A549 (cell line): Measurements from ENCODE around the gene EPN1. TPM values are rescaled to one million over a fixed set of nuclear protein-coding genes. Genes with fewer than 3 reads are reported as not detected.
A peak's percentile ranks its signal among the peaks of the same experiment; 100 is the strongest.

Experiments used
- ATAC-seq, 2 experiments: fragments of 200-7000 bp in 1 of 2; fragments of >200 bp in 1 of 2; cut with Nextera tagmentation in 1 of 2; cut with Tn5 transposase in 1 of 2; 3 replicates each; pipeline versions ENCODE4 v1.8.0 to v1.9.1; 2018 to 2020; ENCODE audit warnings: mild to moderate bottlenecking in 1 of 2, moderate library complexity in 1 of 2
- CTCF ChIA-PET: fragments of 300-600 bp; sonication (Branson Sonifier 250); formaldehyde crosslinking; extraction: SDS; loops from one replicate; lab custom pipeline; 2021; ENCODE audit warnings: antibody characterized with exemption, inconsistent platforms; lab: Yijun Ruan, JAX
- POLR2A ChIA-PET: fragments of 350-600 bp; formaldehyde crosslinking; extraction: SDS; loops from one replicate; lab custom pipeline; 2021; ENCODE audit warnings: antibody characterized with exemption, inconsistent platforms; lab: Yijun Ruan, JAX
- DNase-seq, 2 experiments: peaks; one replicate each; pipeline versions ENCODE4 v3.0.0 to v3.0.0-alpha.2; 2011 to 2016; ENCODE audit warnings: low read depth in 1 of 2, low spot score in 1 of 2
- FAIRE-seq: peaks from 2 replicates; lab custom pipeline; 2011; peaks lifted over from hg19 to GRCh38; lab: Jason Lieb, UNC
- H3K27ac ChIP-seq, 2 experiments: fragments of >200 bp; sonication (Bioruptor Twin); formaldehyde crosslinking; 3 replicates each; pipeline ENCODE4 v1.5.1; 2016 to 2017
- H3K4me1 ChIP-seq: fragments of >200 bp; sonication (Bioruptor Twin); formaldehyde crosslinking; 3 replicates; pipeline ENCODE4 v1.6.1; 2016
- H3K4me2 ChIP-seq: fragments of >200 bp; sonication (Bioruptor Twin); formaldehyde crosslinking; 3 replicates; pipeline ENCODE4 v1.6.1; 2016
- H3K4me3 ChIP-seq: fragments of >200 bp; sonication (Bioruptor Twin); formaldehyde crosslinking; 3 replicates; pipeline ENCODE4 v1.5.1; 2016
- H3K9me3 ChIP-seq: fragments of >200 bp; sonication (Bioruptor Twin); formaldehyde crosslinking; 3 replicates; pipeline ENCODE4 v1.6.1; 2016
- ATOH8 ChIP-seq: fragments of 250-450 bp; sonication (Bioruptor Pico); IDR thresholded peaks from 2 replicates; pipeline ENCODE4 v1.5.0; 2020; ENCODE audit warnings: low read depth, mild to moderate bottlenecking, moderate library complexity
- BCL3 ChIP-seq: fragments of >200 bp; sonication (Bioruptor Twin); formaldehyde crosslinking; IDR thresholded peaks from 3 replicates; pipeline ENCODE4 v1.6.1; 2016
- CBX2 ChIP-seq: fragments of 200-600 bp; sonication (generic); IDR thresholded peaks from 2 replicates; pipeline ENCODE4 v1.6.1; 2016; ENCODE audit warnings: low read depth, mild to moderate bottlenecking, borderline replicate concordance
- CBX8 ChIP-seq: fragments of 200-600 bp; sonication (generic); IDR thresholded peaks from 2 replicates; pipeline ENCODE4 v1.6.1; 2016
- CEBPB ChIP-seq, 2 experiments: fragments of >200 bp in 1 of 2; sonication (Bioruptor Twin) in 1 of 2; formaldehyde crosslinking in 1 of 2; IDR thresholded peaks; 2 replicates each; pipeline ENCODE4 v1.6.1; 2012 to 2016
- CHD2 ChIP-seq: fragments of 150-350 bp; IDR thresholded peaks from 2 replicates; pipeline ENCODE4 v1.6.1; 2014; ENCODE audit warnings: low read length; ENCODE audit not compliant: partially characterized antibody
- E2F6 ChIP-seq: IDR thresholded peaks from 2 replicates; pipeline ENCODE4 v1.6.1; 2012; ENCODE audit warnings: low read depth, borderline replicate concordance
- EHF ChIP-seq: fragments of 250-450 bp; sonication (Bioruptor Pico); IDR thresholded peaks from 2 replicates; pipeline ENCODE4 v1.5.0; 2020; ENCODE audit warnings: mild to moderate bottlenecking
- EHMT2 ChIP-seq: fragments of 200-600 bp; sonication (generic); IDR thresholded peaks from 2 replicates; pipeline ENCODE4 v1.6.1; 2016; ENCODE audit warnings: antibody characterized with exemption, low read depth, mild to moderate bottlenecking, moderate library complexity
- FOSB ChIP-seq: fragments of 250-450 bp; sonication (Bioruptor Pico); IDR thresholded peaks from 2 replicates; pipeline ENCODE4 v1.5.0; 2020; ENCODE audit warnings: mild to moderate bottlenecking, moderate library complexity
- GATA3 ChIP-seq: IDR thresholded peaks from 2 replicates; pipeline ENCODE4 v1.6.1; 2012; ENCODE audit warnings: borderline replicate concordance
- HES2 ChIP-seq: fragments of >200 bp; sonication (Bioruptor Twin); formaldehyde crosslinking; IDR thresholded peaks from 2 replicates; pipeline ENCODE4 v1.6.1; 2016
- HMGXB4 ChIP-seq: fragments of 250-450 bp; sonication (Bioruptor Pico); IDR thresholded peaks from 2 replicates; pipeline ENCODE4 v1.5.0; 2021; ENCODE audit warnings: mild to moderate bottlenecking, moderate library complexity, borderline replicate concordance
- HOXB13 ChIP-seq: fragments of 250-450 bp; sonication (Bioruptor Pico); IDR thresholded peaks from 2 replicates; pipeline ENCODE4 v1.5.0; 2020; ENCODE audit warnings: low read depth, mild to moderate bottlenecking, moderate library complexity
- JUN ChIP-seq, 2 experiments: fragments of >200 bp; sonication (Bioruptor Twin); formaldehyde crosslinking; IDR thresholded peaks; 2 replicates in 1 of 2; 3 replicates in 1 of 2; pipeline ENCODE4 v1.6.1; 2016 to 2017
- JUNB ChIP-seq: fragments of >200 bp; sonication (Bioruptor Twin); formaldehyde crosslinking; IDR thresholded peaks from 2 replicates; pipeline ENCODE4 v1.6.1; 2016
- MYC ChIP-seq: IDR thresholded peaks from 2 replicates; pipeline ENCODE4 v1.6.1; 2012; ENCODE audit warnings: mild to moderate bottlenecking, inconsistent platforms, low read length, improper control_type of control experiment, borderline replicate concordance
- PBX3 ChIP-seq: IDR thresholded peaks from 2 replicates; pipeline ENCODE4 v1.6.1; 2012
- RAD21 ChIP-seq, 2 experiments: fragments of >200 bp in 1 of 2; sonication (Bioruptor Twin) in 1 of 2; formaldehyde crosslinking in 1 of 2; IDR thresholded peaks in 1 of 2; conservative IDR thresholded peaks in 1 of 2; 2 replicates in 1 of 2; 3 replicates in 1 of 2; pipeline ENCODE4 v1.6.1; 2012 to 2018; ENCODE audit warnings: inconsistent platforms in 1 of 2
- RFX5 ChIP-seq: fragments of 450-650 bp; IDR thresholded peaks from 2 replicates; pipeline ENCODE4 v1.7.1; 2014; ENCODE audit warnings: antibody characterized with exemption, mild to moderate bottlenecking, moderate library complexity
- SMC3 ChIP-seq: fragments of >200 bp; sonication (Bioruptor Twin); formaldehyde crosslinking; IDR thresholded peaks from 3 replicates; pipeline ENCODE4 v1.6.1; 2018; ENCODE audit warnings: inconsistent platforms
- TP53 ChIP-seq: fragments of 250-450 bp; sonication (Bioruptor Pico); IDR thresholded peaks from 2 replicates; pipeline ENCODE4 v1.5.0; 2021; ENCODE audit warnings: mild to moderate bottlenecking, moderate library complexity
- WGBS: methylation state at CpG from one replicate; pipeline ENCODE4 v1.1.6; 2017; ENCODE audit errors: missing lambda C conversion rate; 5-methylcytosine and 5-hydroxymethylcytosine counted together
- polyA plus RNA-seq, 4 experiments: library from polyadenylated mRNA; depleted of rRNA in 3 of 4; stranded (reverse); fragments of >200 nt; fragmentation: RNase III in 1 of 4; extraction: RNeasy Plus Mini Kit Qiagen cat#74134 plus additional on column Dnase treatment in 1 of 4; gene quantifications; 2 replicates in 3 of 4; 3 replicates in 1 of 4; pipeline ENCODE4 v1.2.3, GENCODE V29; 2011 to 2017

EPN1 gene
- polyA plus RNA-seq, 2 of the 4 experiments (the other 2 are of a cell fraction) = 43.7 to 139 TPM

GRCh38 chr19:55653651-55654322 is 21.2 kb upstream of the EPN1 start (continued):
- peak; percentile 21; the same call in 1 of the 2 replicates for TF ChIP-seq GATA3
- TF ChIP-seq RAD21 (conservative IDR thresholded peaks at IDR 0.05 in 1 of 2, IDR thresholded peaks at IDR 0.05 in 1 of 2) = peak; percentile 59 to 65
- peak; percentile 7 for TF ChIP-seq CHD2
- TF ChIP-seq E2F6 = peak; percentile 45; the same call in 1 of the 2 replicates
- peak; percentile 31; the same call in 1 of the 2 replicates for TF ChIP-seq RFX5

- peak; percentile 100 for FAIRE-seq
- Histone ChIP-seq H3K9me3 (no peaks in the 10 kb centered on the region), H3K4me2 (peak overlapping the region; percentile 43)
- no peak for TF ChIP-seq FOSB
- TF ChIP-seq CEBPB (IDR thresholded peaks at IDR 0.05) = no peak
- no peak for TF ChIP-seq HES2
- TF ChIP-seq EHF = no peak
- TF ChIP-seq HOXB13 = no peak
- no peak for TF ChIP-seq CBX2
- no peak for TF ChIP-seq HMGXB4
- no peak for TF ChIP-seq RAD21 (conservative IDR thresholded peaks at IDR 0.05 in 1 of 2, IDR thresholded peaks at IDR 0.05 in 1 of 2)
- no peak for TF ChIP-seq EHMT2
- TF ChIP-seq TP53 (CRISPR knock-in tag) = no peak
- TF ChIP-seq PBX3 = no peak
- TF ChIP-seq CHD2 = no peak
- no peak for TF ChIP-seq CBX8
- TF ChIP-seq, all 56 proteins: peak for 0
- peak overlapping the region; percentile 96 to 98 for H3K27ac ChIP-seq
- 2% methylated on average over 52 of the region's 52 CpGs for WGBS
- ChIA-PET POLR2A (interaction anchor here (0.5 to 2.1 kb wide), 42 partner anchors 8 to 1191 kb away, joined by 3 to 31 read pairs (median 4); partner anchors contain the start of genes EPN1, FIZ1, ISOC2 and LENG9), CTCF (interaction anchor here (0.6 to 4.3 kb wide), 20 partner anchors 9 to 513 kb away, joined by 3 to 97 read pairs (median 4); partner anchors contain the start of genes DNAAF3, ZNF580, ZNF581 and ZNF628)
- peak; percentile 90 to 100 for DNase-seq
- H3K4me3 ChIP-seq = peak overlapping the region; percentile 68
- peaks cover 36% of the 10 kb centered on the region for H3K4me1 ChIP-seq
- peak; percentile 71 to 85 for ATAC-seq
These were observed 20.6 kb upstream of the EPN1 start for GRCh38 chr19:55654323-55654867.

- POLR2A ChIA-PET = interaction anchor here (0.5 to 2.1 kb wide), 41 partner anchors 8 to 1191 kb away, joined by 3 to 31 read pairs (median 4); partner anchors contain the start of genes EPN1, FIZ1, ISOC2 and LENG9
- DNase-seq = peak; percentile 85 to 96
- H3K4me3 ChIP-seq = peak within 1 kb of the TSS; percentile 68
- H3K9me3 ChIP-seq = no peaks in the 10 kb centered on the region
- peak within 1 kb of the TSS; percentile 91 for H3K4me2 ChIP-seq
- WGBS = under 1% methylated on average over 51 of the region's 95 CpGs
- CTCF ChIA-PET = interaction anchor here (0.6 to 4.3 kb wide), 20 partner anchors 8 to 514 kb away, joined by 3 to 97 read pairs (median 4); partner anchors contain the start of genes DNAAF3, ZNF580, ZNF581 and ZNF628
- FAIRE-seq = no peak
- peak within 1 kb of the TSS; percentile 96 to 98 for H3K27ac ChIP-seq
- peaks cover 40% of the 10 kb centered on the region for H3K4me1 ChIP-seq
- ATAC-seq = peak; percentile 66 to 73
- TF ChIP-seq BCL3 (peak; percentile 94), JUN (IDR thresholded peaks at IDR 0.05) (peak; percentile 82 to 96), MYC (peak; percentile 98), E2F6 (peak; percentile 95), JUNB (no peak), PBX3 (peak; percentile 73; the same call in 1 of the 2 replicates), ATOH8 (CRISPR knock-in tag) (peak; percentile 37; the same call in 1 of the 2 replicates), SMC3 (no peak)
These were observed 20.0 kb upstream of the EPN1 start, which contains the start of gene U2AF2 for GRCh38 chr19:55654868-55655647. U2AF2 (plus strand) TSS chr19:55655035; CDS start chr19:55655105, 70 bp downstream.
